ENCODE results near the gene ATF5. TPM values are rescaled to one million over a fixed set of nuclear protein-coding genes. Genes with fewer than 3 reads are reported as not detected.

Gene ATF5
- total and polyA plus RNA-seq, 2 of the 13 experiments (the other 11 are each of a cell fraction or from before 2014, with no cell fraction given), result 5.2 to 10.3 TPM

DNA sequence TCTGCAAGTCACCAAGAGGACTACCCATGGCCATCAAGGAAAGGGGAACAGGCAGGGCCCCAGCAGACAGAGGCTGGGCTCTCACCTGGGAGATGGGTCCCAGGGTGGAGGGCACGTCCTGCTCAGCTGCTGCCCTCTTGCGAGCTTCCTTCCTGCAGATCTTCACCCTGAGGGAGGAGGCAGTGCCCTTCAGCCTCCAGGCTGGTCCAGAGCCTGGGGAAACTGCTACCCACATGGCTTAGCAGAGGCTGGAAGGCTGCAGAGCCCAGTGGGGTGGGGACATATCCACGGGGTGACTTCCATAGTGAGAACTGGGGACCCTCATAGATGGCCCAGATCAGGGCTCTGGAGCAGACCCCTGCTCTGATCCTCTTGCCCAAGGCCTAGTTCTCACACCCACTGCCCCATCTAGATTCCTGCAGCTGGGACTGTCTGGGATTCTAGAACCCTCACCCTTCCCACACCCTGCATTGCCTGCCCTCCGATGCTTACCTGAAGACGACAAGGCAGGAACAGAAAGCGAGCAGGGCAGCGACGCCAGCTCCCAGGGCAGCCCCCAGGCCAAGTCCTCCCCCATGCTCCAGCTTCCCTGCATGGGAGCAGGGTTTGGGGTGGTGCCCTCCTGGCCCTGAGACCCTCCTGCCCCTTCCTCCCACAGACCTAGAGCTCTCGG lies 22.9 kb downstream of the ATF5 start:
- BruUV-seq (replicated peaks), result no TSS peak
- Histone ChIP-seq H3K9me3 (ENCODE audit: low read length) (no peaks in the 10 kb centered on the region), H3K36me3 (replicated peaks in 1 of 2; ENCODE audit: control insufficient read depth in 1 of 2, insufficient read depth in 2 of 2, low read length in 2 of 2) (no peaks in the 10 kb centered on the region), H3K9ac (ENCODE audit: insufficient read depth, low read depth, low read length) (no peak overlapping the region), H4K20me1 (ENCODE audit: insufficient read depth, low read length) (no peaks in the 10 kb centered on the region), H2AFZ (ENCODE audit: low read length) (no peak overlapping the region), H3K4me1 (ENCODE audit: insufficient read depth, low read length) (peaks cover 52% of the 10 kb centered on the region), H3K27ac (ENCODE audit: extremely low read length, insufficient read depth, low read length) (no peak overlapping the region), H3K79me2 (ENCODE audit: insufficient read depth, low read length) (no peaks in the 10 kb centered on the region), H3K4me2 (ENCODE audit: low read depth, low read length) (no peak overlapping the region), H3K27me3 (ENCODE audit: control insufficient read depth in 1 of 2, insufficient read depth in 2 of 2, low read length in 2 of 2) (peaks cover 0 to 32% of the 10 kb centered on the region in 2 experiments; a peak in 3 of 5 replicates), H3K4me3 (replicated peaks in 1 of 3; ENCODE audit: insufficient read depth in 1 of 3, low read depth in 2 of 3, low read length in 3 of 3) (no peak overlapping the region)
- ATAC-seq, result no peak
- CTCF ChIA-PET (ENCODE audit: low intra/inter-chr PET ratio, low total read pairs), result no interaction called here
- no peak for FAIRE-seq
- TF ChIP-seq, protein P1, sequence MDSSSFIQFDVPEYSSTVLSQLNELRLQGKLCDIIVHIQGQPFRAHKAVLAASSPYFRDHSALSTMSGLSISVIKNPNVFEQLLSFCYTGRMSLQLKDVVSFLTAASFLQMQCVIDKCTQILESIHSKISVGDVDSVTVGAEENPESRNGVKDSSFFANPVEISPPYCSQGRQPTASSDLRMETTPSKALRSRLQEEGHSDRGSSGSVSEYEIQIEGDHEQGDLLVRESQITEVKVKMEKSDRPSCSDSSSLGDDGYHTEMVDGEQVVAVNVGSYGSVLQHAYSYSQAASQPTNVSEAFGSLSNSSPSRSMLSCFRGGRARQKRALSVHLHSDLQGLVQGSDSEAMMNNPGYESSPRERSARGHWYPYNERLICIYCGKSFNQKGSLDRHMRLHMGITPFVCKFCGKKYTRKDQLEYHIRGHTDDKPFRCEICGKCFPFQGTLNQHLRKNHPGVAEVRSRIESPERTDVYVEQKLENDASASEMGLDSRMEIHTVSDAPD (CRISPR knock-in tag; IDR thresholded peaks at IDR 0.05), result no peak
- TF ChIP-seq RFX5 (IDR thresholded peaks at IDR 0.05; ENCODE audit: low read depth, low read length) (no peak), REPIN1 (CRISPR knock-in tag; IDR thresholded peaks at IDR 0.05; ENCODE audit: borderline replicate concordance, low read depth) (no peak), RELA (CRISPR knock-in tag; IDR thresholded peaks at IDR 0.05) (no peak), HDAC6 (IDR thresholded peaks at IDR 0.05; ENCODE audit: low read depth, low read length) (no peak)
- POLR2A ChIA-PET, result no interaction called here
- in situ Hi-C loops (cut with HindIII; ENCODE audit: extremely low pct_ligation_motif_present, low pct_unique_long_range_greater_than_20kb), result no loop called here
- WGBS (ENCODE audit: low lambda C conversion rate), result 61% methylated on average over 6 of the region's 9 CpGs
- intact Hi-C loops (cut with micrococcal nuclease; ENCODE audit: unreplicated experiment), result no loop called here
- no peak for DNase-seq (ENCODE audit: low spot score)

- Histone ChIP-seq H3K27me3 (ENCODE audit: control insufficient read depth in 1 of 2, insufficient read depth in 2 of 2, low read length in 2 of 2) (peaks cover 0 to 32% of the 10 kb centered on the region in 2 experiments; a peak in 3 of 5 replicates), H3K4me2 (ENCODE audit: low read depth, low read length) (no peak overlapping the region), H3K27ac (ENCODE audit: extremely low read length, insufficient read depth, low read length) (no peak overlapping the region), H2AFZ (ENCODE audit: low read length) (no peak overlapping the region), H3K79me2 (ENCODE audit: insufficient read depth, low read length) (no peaks in the 10 kb centered on the region), H3K9me3 (ENCODE audit: low read length) (no peaks in the 10 kb centered on the region), H4K20me1 (ENCODE audit: insufficient read depth, low read length) (no peaks in the 10 kb centered on the region), H3K4me1 (ENCODE audit: insufficient read depth, low read length) (peaks cover 57% of the 10 kb centered on the region), H3K9ac (ENCODE audit: insufficient read depth, low read depth, low read length) (no peak overlapping the region), H3K4me3 (replicated peaks in 1 of 3; ENCODE audit: insufficient read depth in 1 of 3, low read depth in 2 of 3, low read length in 3 of 3) (no peak overlapping the region), H3K36me3 (replicated peaks in 1 of 2; ENCODE audit: control insufficient read depth in 1 of 2, insufficient read depth in 2 of 2, low read length in 2 of 2) (no peaks in the 10 kb centered on the region)
- in situ Hi-C loops (cut with HindIII; ENCODE audit: extremely low pct_ligation_motif_present, low pct_unique_long_range_greater_than_20kb) (no loop called here), intact Hi-C loops (cut with micrococcal nuclease; ENCODE audit: unreplicated experiment) (no loop called here)
- BruUV-seq (replicated peaks), result no TSS peak
- CTCF ChIA-PET (ENCODE audit: low intra/inter-chr PET ratio, low total read pairs), result no interaction called here
- FAIRE-seq, result no peak
- TF ChIP-seq ZMAT3 (CRISPR knock-in tag; conservative IDR thresholded peaks at IDR 0.05), result no peak
- peak; percentile 77 for TF ChIP-seq ZNF652 (CRISPR knock-in tag; IDR thresholded peaks at IDR 0.05; ENCODE audit: borderline replicate concordance, low read depth)
- POLR2A ChIA-PET, result interaction anchor here (2.9 kb wide), 1 partner anchor 23 kb away, joined by 17 read pairs; the partner anchor contains the start of genes ATF5 and NUP62
- DNase-seq (ENCODE audit: low spot score), result no peak
- ATAC-seq, result no peak
Measured at GRCh38 chr19:49952479-49952836, 23.5 kb downstream of the ATF5 start.
